Measurements from ENCODE around the gene FAM180B. TPM values are rescaled to one million over a fixed set of nuclear protein-coding genes. Genes with fewer than 3 reads are reported as not detected.

Gene FAM180B
- total and polyA plus RNA-seq, 10 of the 15 experiments (the other 5 are each of a cell fraction or from before 2014, with no cell fraction given), result 0.04 to 0.34 TPM; not detected in 8

- TF ChIP-seq CTCF (IDR thresholded peaks at IDR 0.05 in 2 of 3, conservative IDR thresholded peaks at IDR 0.05 in 1 of 3; ENCODE audit: control insufficient read depth in 2 of 3, extremely low read depth in 1 of 3, insufficient read depth in 1 of 3, low read depth in 3 of 3, low read length in 3 of 3), result peak; percentile 75 to 95 (median 90); a peak in 5 of 6 replicates
- peak; percentile 77 for TF ChIP-seq SP1 (IDR thresholded peaks at IDR 0.05; ENCODE audit: low read depth, low read length)
- TF ChIP-seq ATF7 (IDR thresholded peaks at IDR 0.05; ENCODE audit: low read depth), result no peak
- no peak; the same call in 1 of the 2 replicates for TF ChIP-seq MXI1 (IDR thresholded peaks at IDR 0.05; ENCODE audit: low read depth, low read length)
- TF ChIP-seq ELK1 (IDR thresholded peaks at IDR 0.05; ENCODE audit: low read depth, low read length), result peak; percentile 78; the same call in 1 of the 2 replicates
- no peak for TF ChIP-seq BCLAF1 (IDR thresholded peaks at IDR 0.05)
- no peak for TF ChIP-seq E2F8 (IDR thresholded peaks at IDR 0.05; ENCODE audit: low read depth, partially characterized antibody)
- TF ChIP-seq NFIC (IDR thresholded peaks at IDR 0.05; ENCODE audit: low read depth, low read length), result no peak
- TF ChIP-seq POLR2A (IDR thresholded peaks at IDR 0.05; ENCODE audit: low read depth, low read length), result peak; percentile 88
- TF ChIP-seq ZBTB40 (IDR thresholded peaks at IDR 0.05; ENCODE audit: borderline replicate concordance), result no peak
- TF ChIP-seq EED (IDR thresholded peaks at IDR 0.05; ENCODE audit: low read depth), result no peak
- TF ChIP-seq MAX (IDR thresholded peaks at IDR 0.05; ENCODE audit: low read depth, low read length), result peak; percentile 38; the same call in 1 of the 2 replicates
- peak; percentile 81 for TF ChIP-seq BACH1 (IDR thresholded peaks at IDR 0.05; ENCODE audit: borderline replicate concordance)
- no peak for TF ChIP-seq KDM1A (IDR thresholded peaks at IDR 0.05; ENCODE audit: borderline replicate concordance)
- TF ChIP-seq NBN (IDR thresholded peaks at IDR 0.05), result 0 out of 2 replicates have a peak, but pooled peaks have one; percentile 15
Observed at GRCh38 chr11:47552566-47553405, 33.7 kb upstream of the FAM180B start, which contains the start of gene CELF1 (continued).

All from GM12878 (cell line).